Measurements from ENCODE around the gene CAMK4. TPM values are rescaled to one million over a fixed set of nuclear protein-coding genes. Genes with fewer than 3 reads are reported as not detected.

Gene CAMK4
- total and polyA plus RNA-seq, 4 donors: 0.27 to 1.4 (median 1.2) TPM

GRCh38 chr5:111223101-111223786 is 940 bp upstream of the CAMK4 start:
- no peaks in the 10 kb centered on the region for H3K9me3 ChIP-seq (ENCODE audit: control insufficient read depth in 4 of 4, low read length in 3 of 4)
- no peak overlapping the region for H3K9ac ChIP-seq (ENCODE audit: low read depth in 1 of 2, low read length in 2 of 2)
- no peak overlapping the region for H3K27ac ChIP-seq (ENCODE audit: low read depth in 1 of 2, low read length in 2 of 2)
- H3K4me1 ChIP-seq (ENCODE audit: control insufficient read depth in 4 of 4, insufficient read depth in 4 of 4, low read length in 3 of 4): peaks cover 2 to 13% (median 9%) of the 10 kb centered on the region in 4 donors
- no peak overlapping the region for H3K4me3 ChIP-seq (ENCODE audit: low read depth in 1 of 3, low read length in 3 of 3)
- no peak for DNase-seq (ENCODE audit: low spot score)
- WGBS: 38% methylated on average over 8 of the region's 8 CpGs
- H3K27me3 ChIP-seq (ENCODE audit: control insufficient read depth in 4 of 4, insufficient read depth in 4 of 4, low read length in 3 of 4): peaks cover 0 to 16% (median 6%) of the 10 kb centered on the region in 4 donors
- TF ChIP-seq HNF4G (IDR thresholded peaks at IDR 0.05): no peak
- TF ChIP-seq CTCF (IDR thresholded peaks at IDR 0.05; ENCODE audit: low read depth, low read length, missing input control): no peak
- no peak for TF ChIP-seq RAD21 (IDR thresholded peaks at IDR 0.05)
- TF ChIP-seq, protein P1, sequence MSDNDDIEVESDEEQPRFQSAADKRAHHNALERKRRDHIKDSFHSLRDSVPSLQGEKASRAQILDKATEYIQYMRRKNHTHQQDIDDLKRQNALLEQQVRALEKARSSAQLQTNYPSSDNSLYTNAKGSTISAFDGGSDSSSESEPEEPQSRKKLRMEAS (IDR thresholded peaks at IDR 0.05): no peak
- TF ChIP-seq, protein P2, sequence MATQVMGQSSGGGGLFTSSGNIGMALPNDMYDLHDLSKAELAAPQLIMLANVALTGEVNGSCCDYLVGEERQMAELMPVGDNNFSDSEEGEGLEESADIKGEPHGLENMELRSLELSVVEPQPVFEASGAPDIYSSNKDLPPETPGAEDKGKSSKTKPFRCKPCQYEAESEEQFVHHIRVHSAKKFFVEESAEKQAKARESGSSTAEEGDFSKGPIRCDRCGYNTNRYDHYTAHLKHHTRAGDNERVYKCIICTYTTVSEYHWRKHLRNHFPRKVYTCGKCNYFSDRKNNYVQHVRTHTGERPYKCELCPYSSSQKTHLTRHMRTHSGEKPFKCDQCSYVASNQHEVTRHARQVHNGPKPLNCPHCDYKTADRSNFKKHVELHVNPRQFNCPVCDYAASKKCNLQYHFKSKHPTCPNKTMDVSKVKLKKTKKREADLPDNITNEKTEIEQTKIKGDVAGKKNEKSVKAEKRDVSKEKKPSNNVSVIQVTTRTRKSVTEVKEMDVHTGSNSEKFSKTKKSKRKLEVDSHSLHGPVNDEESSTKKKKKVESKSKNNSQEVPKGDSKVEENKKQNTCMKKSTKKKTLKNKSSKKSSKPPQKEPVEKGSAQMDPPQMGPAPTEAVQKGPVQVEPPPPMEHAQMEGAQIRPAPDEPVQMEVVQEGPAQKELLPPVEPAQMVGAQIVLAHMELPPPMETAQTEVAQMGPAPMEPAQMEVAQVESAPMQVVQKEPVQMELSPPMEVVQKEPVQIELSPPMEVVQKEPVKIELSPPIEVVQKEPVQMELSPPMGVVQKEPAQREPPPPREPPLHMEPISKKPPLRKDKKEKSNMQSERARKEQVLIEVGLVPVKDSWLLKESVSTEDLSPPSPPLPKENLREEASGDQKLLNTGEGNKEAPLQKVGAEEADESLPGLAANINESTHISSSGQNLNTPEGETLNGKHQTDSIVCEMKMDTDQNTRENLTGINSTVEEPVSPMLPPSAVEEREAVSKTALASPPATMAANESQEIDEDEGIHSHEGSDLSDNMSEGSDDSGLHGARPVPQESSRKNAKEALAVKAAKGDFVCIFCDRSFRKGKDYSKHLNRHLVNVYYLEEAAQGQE (IDR thresholded peaks at IDR 0.05): no peak
- TF ChIP-seq HNF4A (conservative IDR thresholded peaks at IDR 0.05): no peak
- no peaks in the 10 kb centered on the region for H3K36me3 ChIP-seq (ENCODE audit: control insufficient read depth in 4 of 4, insufficient read depth in 3 of 4, low read depth in 1 of 4, low read length in 3 of 4)

GRCh38 chr5:111224561-111225345 is 569 bp downstream of the CAMK4 start:
- WGBS: 5% methylated on average over 34 of the region's 34 CpGs
- Histone ChIP-seq H3K9me3 (ENCODE audit: control insufficient read depth in 4 of 4, low read length in 3 of 4) (no peaks in the 10 kb centered on the region), H3K4me3 (ENCODE audit: low read depth in 1 of 3, low read length in 3 of 3) (peak overlapping the region in 2 of 3 donors; percentile 4 to 54), H3K27me3 (ENCODE audit: control insufficient read depth in 4 of 4, insufficient read depth in 4 of 4, low read length in 3 of 4) (peaks cover 0 to 13% (median 6%) of the 10 kb centered on the region in 4 donors), H3K4me1 (ENCODE audit: control insufficient read depth in 4 of 4, insufficient read depth in 4 of 4, low read length in 3 of 4) (peaks cover 2 to 13% (median 9%) of the 10 kb centered on the region in 4 donors), H3K9ac (ENCODE audit: low read depth in 1 of 2, low read length in 2 of 2) (no peak overlapping the region), H3K36me3 (ENCODE audit: control insufficient read depth in 4 of 4, insufficient read depth in 3 of 4, low read depth in 1 of 4, low read length in 3 of 4) (no peaks in the 10 kb centered on the region), H3K27ac (ENCODE audit: low read depth in 1 of 2, low read length in 2 of 2) (peak overlapping the region in 1 of 2 donors; percentile 20)
- no peak for DNase-seq (ENCODE audit: low spot score)
- no peak for TF ChIP-seq FOXA2 (IDR thresholded peaks at IDR 0.05)
- TF ChIP-seq FOXA1 (IDR thresholded peaks at IDR 0.05): no peak
- no peak for TF ChIP-seq GABPA (IDR thresholded peaks at IDR 0.05 in 1 of 2, conservative IDR thresholded peaks at IDR 0.05 in 1 of 2)
- TF ChIP-seq, protein P2 (IDR thresholded peaks at IDR 0.05): no peak
- TF ChIP-seq RAD21 (IDR thresholded peaks at IDR 0.05): no peak
- TF ChIP-seq HNF4G (IDR thresholded peaks at IDR 0.05): no peak
- TF ChIP-seq JUND (IDR thresholded peaks at IDR 0.05): no peak
- TF ChIP-seq, protein P1 (IDR thresholded peaks at IDR 0.05): no peak
- no peak for TF ChIP-seq RXRA (IDR thresholded peaks at IDR 0.05)
- TF ChIP-seq CTCF (IDR thresholded peaks at IDR 0.05; ENCODE audit: low read depth, low read length, missing input control): no peak
- no peak for TF ChIP-seq SP1 (IDR thresholded peaks at IDR 0.05)
- no peak for TF ChIP-seq ZBTB33 (IDR thresholded peaks at IDR 0.05)
- TF ChIP-seq YY1 (IDR thresholded peaks at IDR 0.05): no peak
